Measurements from ENCODE around the gene PIEZO2. TPM values are rescaled to one million over a fixed set of nuclear protein-coding genes. Genes with fewer than 3 reads are reported as not detected.

The PIEZO2 gene
- total RNA-seq, 4 donors from 2014 or later: 0.64 to 1.8 (median 1.6) TPM

DNA sequence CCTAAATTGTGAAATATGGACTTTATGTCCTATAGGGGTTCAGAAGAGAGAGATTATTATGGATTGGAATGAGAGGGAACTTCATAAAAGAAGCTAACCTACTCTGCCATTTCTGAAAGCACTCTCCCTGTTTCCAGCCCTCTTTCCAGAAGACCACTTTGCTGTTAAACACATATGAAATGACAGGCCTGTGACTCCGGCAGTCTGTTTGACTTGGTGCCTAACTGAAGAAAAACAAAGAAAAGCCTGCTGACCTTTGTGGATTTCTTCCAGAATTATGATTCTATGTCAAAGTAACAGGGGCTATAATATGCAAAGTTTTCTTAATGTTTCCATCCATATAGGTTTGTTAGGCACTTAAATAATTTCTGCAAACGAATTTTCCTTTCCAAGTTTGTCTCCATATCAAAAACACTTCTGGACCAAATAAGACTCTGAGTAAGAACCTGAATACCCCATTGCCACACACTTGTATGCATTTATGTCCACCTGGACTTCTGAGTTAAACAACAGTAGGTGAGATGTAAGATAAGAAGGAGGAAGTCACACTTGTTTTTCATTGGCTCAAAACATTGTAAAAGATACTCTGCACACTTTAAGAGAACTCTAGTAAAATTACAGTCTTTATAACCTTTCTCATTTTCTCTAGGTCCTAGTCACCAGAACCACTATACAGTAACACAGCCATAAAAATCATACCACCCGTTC lies 111.7 kb downstream of the PIEZO2 start:
- whole genome bisulfite sequencing, 2 donors (ENCODE audit: low coverage in 1 of 2): 61 to 70% methylated on average over 2 to 3 of the region's 3 CpGs

DNA sequence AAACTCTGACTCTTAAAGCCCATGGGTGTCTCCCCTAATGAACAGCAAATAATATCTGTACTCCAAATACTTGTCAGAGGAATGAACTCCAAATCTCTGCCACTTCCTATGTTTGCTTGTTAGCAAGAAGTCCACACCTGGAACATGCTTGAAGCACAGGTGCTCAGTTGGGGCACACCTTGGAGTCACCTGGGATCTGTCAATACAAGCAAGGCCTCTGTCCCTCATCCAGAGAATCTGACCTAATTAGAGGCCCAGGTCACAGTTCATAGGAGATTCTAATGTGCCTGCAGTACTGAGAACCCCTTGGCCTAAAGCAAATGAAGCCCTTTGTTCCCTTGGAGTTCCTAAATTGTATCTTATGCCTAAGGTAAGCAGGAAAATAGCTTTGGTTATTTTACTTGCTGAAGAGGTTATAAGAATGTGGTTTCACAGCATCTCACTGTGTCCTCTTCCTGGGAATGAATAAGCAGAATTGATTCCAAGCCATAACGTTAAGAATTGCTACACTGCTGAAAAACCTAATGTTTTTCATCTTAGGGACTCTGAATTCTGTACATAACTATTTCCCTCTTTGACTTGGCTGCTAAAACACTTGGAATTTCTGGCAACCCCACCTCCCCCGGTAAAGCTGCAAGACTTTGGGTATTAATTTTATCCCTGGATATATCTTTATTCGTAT lies 113.4 kb downstream of the PIEZO2 start:
- H3K4me1 ChIP-seq: no peaks in the 10 kb centered on the region
- WGBS, 2 donors (ENCODE audit: low coverage in 1 of 2): 58 to 78% methylated on average over 2 to 3 of the region's 3 CpGs
- TF ChIP-seq, protein P1, sequence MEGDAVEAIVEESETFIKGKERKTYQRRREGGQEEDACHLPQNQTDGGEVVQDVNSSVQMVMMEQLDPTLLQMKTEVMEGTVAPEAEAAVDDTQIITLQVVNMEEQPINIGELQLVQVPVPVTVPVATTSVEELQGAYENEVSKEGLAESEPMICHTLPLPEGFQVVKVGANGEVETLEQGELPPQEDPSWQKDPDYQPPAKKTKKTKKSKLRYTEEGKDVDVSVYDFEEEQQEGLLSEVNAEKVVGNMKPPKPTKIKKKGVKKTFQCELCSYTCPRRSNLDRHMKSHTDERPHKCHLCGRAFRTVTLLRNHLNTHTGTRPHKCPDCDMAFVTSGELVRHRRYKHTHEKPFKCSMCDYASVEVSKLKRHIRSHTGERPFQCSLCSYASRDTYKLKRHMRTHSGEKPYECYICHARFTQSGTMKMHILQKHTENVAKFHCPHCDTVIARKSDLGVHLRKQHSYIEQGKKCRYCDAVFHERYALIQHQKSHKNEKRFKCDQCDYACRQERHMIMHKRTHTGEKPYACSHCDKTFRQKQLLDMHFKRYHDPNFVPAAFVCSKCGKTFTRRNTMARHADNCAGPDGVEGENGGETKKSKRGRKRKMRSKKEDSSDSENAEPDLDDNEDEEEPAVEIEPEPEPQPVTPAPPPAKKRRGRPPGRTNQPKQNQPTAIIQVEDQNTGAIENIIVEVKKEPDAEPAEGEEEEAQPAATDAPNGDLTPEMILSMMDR (IDR thresholded peaks at IDR 0.05): no peak
- TF ChIP-seq POLR2A (IDR thresholded peaks at IDR 0.05) (no peak), EP300 (IDR thresholded peaks at IDR 0.05) (no peak), POLR2AphosphoS5 (IDR thresholded peaks at IDR 0.05) (no peak)
- no peaks in the 10 kb centered on the region for H3K27me3 ChIP-seq
- H3K4me3 ChIP-seq: no peak overlapping the region
- no peak for ATAC-seq
- H3K36me3 ChIP-seq: no peaks in the 10 kb centered on the region
- H3K9me3 ChIP-seq: no peaks in the 10 kb centered on the region
- no peak overlapping the region for H3K27ac ChIP-seq

More for the DNA sequence above, 111.7 kb downstream of the PIEZO2 start:
- Histone ChIP-seq H3K27ac (no peak overlapping the region), H3K4me3 (no peak overlapping the region), H3K27me3 (no peaks in the 10 kb centered on the region), H3K9me3 (no peaks in the 10 kb centered on the region), H3K4me1 (no peaks in the 10 kb centered on the region), H3K36me3 (no peaks in the 10 kb centered on the region)
- ATAC-seq: no peak
- TF ChIP-seq POLR2A (IDR thresholded peaks at IDR 0.05): no peak

DNA sequence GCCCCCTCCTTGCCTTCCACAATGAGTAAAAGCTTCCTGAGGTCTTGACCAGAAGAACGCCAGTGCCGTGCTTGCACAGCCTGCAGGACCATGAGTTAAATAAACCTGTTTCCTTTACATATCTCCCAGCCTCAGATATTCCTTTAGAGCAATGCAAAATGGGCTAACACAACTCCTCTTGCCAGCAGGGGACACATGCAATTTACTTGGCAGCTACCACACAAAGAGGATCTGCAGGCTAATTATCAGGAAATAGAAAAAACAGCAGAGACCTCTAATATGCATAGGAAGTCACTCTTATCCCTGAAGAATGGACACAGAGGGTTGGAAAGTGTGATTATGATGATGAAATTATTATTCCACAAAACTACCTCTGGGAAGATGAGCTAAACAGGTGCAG lies 114.0 kb downstream of the PIEZO2 start:
- TF ChIP-seq EP300 (IDR thresholded peaks at IDR 0.05): no peak
- TF ChIP-seq, protein P1 (IDR thresholded peaks at IDR 0.05): no peak
- no peak for TF ChIP-seq POLR2AphosphoS5 (IDR thresholded peaks at IDR 0.05)
- TF ChIP-seq POLR2A (IDR thresholded peaks at IDR 0.05): no peak
- H3K4me3 ChIP-seq: no peak overlapping the region
- no peaks in the 10 kb centered on the region for H3K36me3 ChIP-seq
- H3K4me1 ChIP-seq: no peaks in the 10 kb centered on the region
- 79 to 100% methylated on average over 2 of the region's 2 CpGs for WGBS, 2 donors (ENCODE audit: low coverage in 1 of 2)
- H3K27ac ChIP-seq: no peak overlapping the region
- H3K27me3 ChIP-seq: no peaks in the 10 kb centered on the region
- no peaks in the 10 kb centered on the region for H3K9me3 ChIP-seq
- ATAC-seq: no peak

DNA sequence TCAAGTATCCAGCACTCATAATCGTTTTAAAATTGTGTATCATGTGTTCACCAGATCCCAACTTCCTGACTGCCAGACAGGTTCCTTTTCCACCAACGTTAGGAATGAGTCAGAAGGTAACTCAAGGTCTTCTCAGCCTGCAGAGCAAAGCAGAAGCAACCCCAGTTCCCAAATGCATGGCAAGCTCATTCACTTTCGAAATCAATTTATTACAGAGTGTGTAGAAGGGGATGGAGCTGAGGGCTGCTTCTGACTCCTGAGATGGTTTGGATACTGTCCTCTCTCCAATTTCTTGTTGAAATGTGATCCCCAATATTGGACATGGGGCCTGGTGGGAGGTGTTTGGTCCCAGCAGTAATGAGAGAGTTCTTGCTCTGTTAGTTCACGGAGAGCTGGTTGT lies 114.5 kb downstream of the PIEZO2 start:
- H3K36me3 ChIP-seq: no peaks in the 10 kb centered on the region
- no peaks in the 10 kb centered on the region for H3K27me3 ChIP-seq
- no peak overlapping the region for H3K4me3 ChIP-seq
- 60 to 68% methylated on average over 1 to 4 of the region's 4 CpGs for WGBS, 2 donors (ENCODE audit: low coverage in 1 of 2)
- ATAC-seq: no peak
- no peak overlapping the region for H3K27ac ChIP-seq
- TF ChIP-seq POLR2A (IDR thresholded peaks at IDR 0.05) (no peak), POLR2AphosphoS5 (IDR thresholded peaks at IDR 0.05) (no peak), EP300 (IDR thresholded peaks at IDR 0.05) (no peak)
- TF ChIP-seq, protein P1 (IDR thresholded peaks at IDR 0.05): no peak
- no peaks in the 10 kb centered on the region for H3K9me3 ChIP-seq
- H3K4me1 ChIP-seq: no peaks in the 10 kb centered on the region

DNA sequence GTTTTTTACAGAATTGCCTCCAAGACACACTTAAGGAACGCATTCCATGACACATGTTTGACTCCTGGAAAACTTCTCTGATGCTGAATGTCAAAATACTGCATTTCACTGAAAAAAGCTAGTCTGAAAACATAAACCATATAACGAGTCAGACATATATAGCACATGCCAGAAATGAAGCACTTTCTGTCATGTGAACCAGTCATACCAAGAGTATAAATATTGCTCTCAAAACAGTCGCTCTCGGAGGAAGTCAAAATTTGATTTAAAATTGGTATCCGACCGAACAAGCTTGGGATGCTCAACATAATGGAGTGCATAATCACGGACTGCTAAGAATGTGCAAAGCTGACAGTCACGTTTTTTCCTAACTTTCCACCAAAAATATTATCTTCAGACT lies 115.9 kb downstream of the PIEZO2 start:
- no peak for ATAC-seq
- peaks cover 0 to 4% (median 0%) of the 10 kb centered on the region in 3 donors for H3K9me3 ChIP-seq
- H3K4me1 ChIP-seq: no peaks in the 10 kb centered on the region
- no peak overlapping the region for H3K4me3 ChIP-seq
- H3K27me3 ChIP-seq: no peaks in the 10 kb centered on the region
- no peaks in the 10 kb centered on the region for H3K36me3 ChIP-seq
- no peak overlapping the region for H3K27ac ChIP-seq
- 75 to 87% methylated on average over 7 to 8 of the region's 8 CpGs for WGBS, 2 donors (ENCODE audit: low coverage in 1 of 2)
- TF ChIP-seq POLR2AphosphoS5 (IDR thresholded peaks at IDR 0.05): no peak
- no peak for TF ChIP-seq POLR2A (IDR thresholded peaks at IDR 0.05)
- TF ChIP-seq, protein P1 (IDR thresholded peaks at IDR 0.05): no peak
- TF ChIP-seq EP300 (IDR thresholded peaks at IDR 0.05): no peak

Data from gastroesophageal sphincter (tissue), 4 donors.